SK-N-SH (cell line): Measurements from ENCODE around the gene CLIC5. TPM values are rescaled to one million over a fixed set of nuclear protein-coding genes. Genes with fewer than 3 reads are reported as not detected.

Source experiments
- CTCF ChIA-PET: fragments of 300-600, 350-600 bp; formaldehyde crosslinking; extraction: SDS; loops from one replicate; lab custom pipeline; 2021; lab: Yijun Ruan, JAX
- POLR2A ChIA-PET: fragments of 350-600 bp; sonication (Branson Sonifier 250); formaldehyde crosslinking; extraction: SDS; loops from one replicate; lab custom pipeline; 2020; ENCODE audit warnings: antibody characterized with exemption, inconsistent platforms; lab: Yijun Ruan, JAX
- DNase-seq: peaks from one replicate; pipeline ENCODE4 v3.0.0; 2012
- H2AFZ ChIP-seq: fragments of 200-600 bp; sonication (generic); 2 replicates; pipeline ENCODE4 v1.8.1; 2016; ENCODE audit warnings: antibody characterized with exemption, mild to moderate bottlenecking, low read depth
- H3F3A ChIP-seq: fragments of 200-600 bp; sonication (generic); replicated peaks from 2 replicates; pipeline ENCODE3; 2016; ENCODE audit warnings: antibody characterized with exemption, mild to moderate bottlenecking; ENCODE audit not compliant: insufficient read depth
- H3K27ac ChIP-seq, 2 experiments: fragments of 200-500 bp in 1 of 2; fragments of 200-600 bp in 1 of 2; sonication (Bioruptor generic) in 1 of 2; sonication (generic), shearing (Covaris generic) in 1 of 2; 2 replicates each; pipeline versions ENCODE4 v1.5.1 to v1.6.1; 2014 to 2016; ENCODE audit warnings: low read depth in 2 of 2, inconsistent platforms in 1 of 2, low read length in 1 of 2, mild to moderate bottlenecking in 1 of 2, mixed read lengths in 1 of 2
- H3K27me3 ChIP-seq: fragments of 200-600 bp; sonication (generic), shearing (Covaris generic); 2 replicates; pipeline ENCODE4 v1.6.1; 2016; ENCODE audit warnings: mixed run types; ENCODE audit not compliant: insufficient read depth
- H3K36me3 ChIP-seq, 2 experiments: fragments of 200-500 bp in 1 of 2; fragments of 200-600 bp in 1 of 2; sonication (Bioruptor generic) in 1 of 2; sonication (generic) in 1 of 2; replicated peaks in 1 of 2; 2 replicates each; pipeline versions ENCODE3 to v1.5.1; 2014 to 2016; ENCODE audit warnings: low read length in 1 of 2, mild to moderate bottlenecking in 1 of 2; ENCODE audit not compliant: insufficient read depth in 2 of 2, control insufficient read depth in 1 of 2
- H3K4me1 ChIP-seq, 2 experiments: fragments of 200-500 bp in 1 of 2; fragments of 200-600 bp in 1 of 2; sonication (Bioruptor generic) in 1 of 2; sonication (generic), shearing (Covaris generic) in 1 of 2; 2 replicates each; pipeline versions ENCODE4 v1.5.1 to v1.6.1; 2014 to 2016; ENCODE audit warnings: low read depth in 1 of 2, low read length in 1 of 2, mixed run types in 1 of 2; ENCODE audit not compliant: insufficient read depth in 2 of 2, control insufficient read depth in 1 of 2
- H3K4me2 ChIP-seq: fragments of 200-600 bp; sonication (generic), shearing (Covaris generic); 2 replicates; pipeline ENCODE4 v1.6.1; 2017; ENCODE audit warnings: mixed run types
- H3K4me3 ChIP-seq, 2 experiments: fragments of 200-500 bp in 1 of 2; fragments of 200-600 bp in 1 of 2; sonication (Bioruptor generic) in 1 of 2; sonication (generic), shearing (Covaris generic) in 1 of 2; 2 replicates each; pipeline versions ENCODE4 v1.5.1 to v1.8.1; 2014 to 2016; ENCODE audit warnings: low read depth in 2 of 2, inconsistent platforms in 1 of 2, low read length in 1 of 2, mild to moderate bottlenecking in 1 of 2, mixed read lengths in 1 of 2, moderate library complexity in 1 of 2
- H3K79me2 ChIP-seq: fragments of 200-600 bp; sonication (generic); 2 replicates; pipeline ENCODE4 v1.8.1; 2017; ENCODE audit warnings: mild to moderate bottlenecking; ENCODE audit not compliant: insufficient read depth
- H3K9ac ChIP-seq: fragments of 200-600 bp; sonication (generic); 2 replicates; pipeline ENCODE4 v1.6.1; 2017; ENCODE audit warnings: mixed run types
- H3K9me2 ChIP-seq: fragments of 200-600 bp; sonication (generic); 2 replicates; pipeline ENCODE4 v1.6.1; 2017; ENCODE audit warnings: mixed run types
- H3K9me3 ChIP-seq: fragments of 200-600 bp; sonication (generic); 2 replicates; pipeline ENCODE4 v1.6.1; 2017; ENCODE audit warnings: mixed run types, mild to moderate bottlenecking, moderate library complexity
- H4K20me1 ChIP-seq: fragments of 200-600 bp; sonication (generic); 2 replicates; pipeline ENCODE4 v1.6.1; 2017; ENCODE audit warnings: mild to moderate bottlenecking, mixed run types; ENCODE audit not compliant: insufficient read depth
- ELF1 ChIP-seq: IDR thresholded peaks from 2 replicates; pipeline ENCODE4 v1.4.0; 2012
- EP300 ChIP-seq, 2 experiments: IDR thresholded peaks; 2 replicates each; pipeline versions ENCODE4 v1.4.0 to v1.6.1; 2012; ENCODE audit warnings: borderline replicate concordance in 1 of 2, low read depth in 1 of 2, low read length in 1 of 2
- FOXJ3 ChIP-seq: sonication (generic); formaldehyde crosslinking; IDR thresholded peaks from 2 replicates; pipeline ENCODE4 v1.5.1; 2020; ENCODE audit warnings: mild to moderate bottlenecking, missing genetic modification reagents
- FOXM1 ChIP-seq: IDR thresholded peaks from 2 replicates; pipeline ENCODE4 v1.4.0; 2012; ENCODE audit warnings: low read depth, mild to moderate bottlenecking
- GABPA ChIP-seq: IDR thresholded peaks from 2 replicates; pipeline ENCODE4 v1.4.0; 2012; ENCODE audit warnings: low read depth, mild to moderate bottlenecking
- GATA2 ChIP-seq: sonication (generic); formaldehyde crosslinking; IDR thresholded peaks from 2 replicates; pipeline ENCODE4 v1.5.0; 2020; ENCODE audit warnings: mild to moderate bottlenecking, missing genetic modification reagents
- MEF2A ChIP-seq: IDR thresholded peaks from 2 replicates; pipeline ENCODE4 v1.4.0; 2012; ENCODE audit warnings: low read depth, borderline replicate concordance
- POLR2AphosphoS5 ChIP-seq: IDR thresholded peaks from 2 replicates; pipeline ENCODE4 v1.6.1; 2012; ENCODE audit warnings: low read depth, low read length
- RAD21 ChIP-seq: IDR thresholded peaks from 2 replicates; pipeline ENCODE4 v1.6.1; 2012; ENCODE audit warnings: mild to moderate bottlenecking, low read length
- RCOR1 ChIP-seq: fragments of 150-350 bp; IDR thresholded peaks from 2 replicates; pipeline ENCODE4 v1.6.1; 2017; ENCODE audit warnings: antibody characterized with exemption, low read length
- RFX5 ChIP-seq: IDR thresholded peaks from 2 replicates; pipeline ENCODE4 v1.6.1; 2012; ENCODE audit warnings: mild to moderate bottlenecking, improper control_type of control experiment, low read length
- RXRA ChIP-seq: IDR thresholded peaks from 2 replicates; pipeline ENCODE4 v1.4.0; 2012; ENCODE audit warnings: low read depth, mild to moderate bottlenecking, borderline replicate concordance
- TAF1 ChIP-seq: IDR thresholded peaks from 2 replicates; pipeline ENCODE4 v1.6.1; 2012; ENCODE audit warnings: low read depth, mild to moderate bottlenecking, low read length, moderate library complexity, borderline replicate concordance
- WGBS: methylation state at CpG from one replicate; pipeline ENCODE4 v1.1.6; 2017; ENCODE audit warnings: low lambda C conversion rate; 5-methylcytosine and 5-hydroxymethylcytosine counted together
- polyA plus RNA-seq, 3 experiments: library from polyadenylated mRNA; depleted of rRNA; stranded (reverse); fragments of >200 nt; gene quantifications; 2 replicates each; pipeline ENCODE4 v1.2.3, GENCODE V29; 2012
- small RNA-seq, 7 experiments: library from RNA; depleted of rRNA; stranded (forward); fragments of <200 nt; gene quantifications; one replicate each; pipeline ENCODE3, GENCODE V24; 2012
- TF ChIP-seq, protein P1 (sequence below): IDR thresholded peaks from 2 replicates; pipeline ENCODE4 v1.4.0; 2012; ENCODE audit warnings: low read depth, borderline replicate concordance

The CLIC5 gene
- polyA plus RNA-seq, 1 of the 3 experiments (the other 2 are of a cell fraction), result 0.03 TPM

DNA sequence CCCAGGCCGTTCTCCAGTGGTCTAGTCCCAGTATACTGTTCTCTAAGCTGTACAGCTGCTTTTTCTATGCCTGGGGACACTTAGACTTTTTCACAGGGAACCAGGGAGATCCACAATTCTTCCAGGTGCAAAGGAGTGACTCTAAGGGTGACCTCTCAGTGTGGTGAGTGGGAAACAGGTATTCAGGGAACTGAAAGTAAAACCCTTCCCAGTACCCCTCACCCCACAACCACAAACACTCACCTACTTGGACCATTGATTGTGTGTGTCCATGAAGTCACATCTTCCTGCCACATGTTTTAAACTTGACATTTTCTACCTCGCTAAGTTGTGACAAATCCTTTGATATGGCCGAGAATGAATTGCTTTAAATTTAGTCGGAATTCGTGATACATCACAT, 183.6 kb downstream of the CLIC5 start:
- WGBS, result 16% methylated on average over 5 of the region's 5 CpGs
- Histone ChIP-seq H3K4me1 (no peaks in the 10 kb centered on the region), H3K27ac (no peak overlapping the region), H3K9ac (no peak overlapping the region), H4K20me1 (no peaks in the 10 kb centered on the region), H3K4me3 (no peak overlapping the region), H3K4me2 (no peak overlapping the region; the same call in 1 of the 2 replicates), H3K9me3 (no peaks in the 10 kb centered on the region), H3K36me3 (no peaks in the 10 kb centered on the region), H3F3A (no peaks in the 10 kb centered on the region), H3K27me3 (no peaks in the 10 kb centered on the region; the same call in 1 of the 2 replicates), H3K9me2 (no peaks in the 10 kb centered on the region), H3K79me2 (no peaks in the 10 kb centered on the region; the same call in 1 of the 2 replicates), H2AFZ (no peak overlapping the region)
- no peak for TF ChIP-seq ELF1
- TF ChIP-seq RXRA, result no peak
- no peak for TF ChIP-seq RFX5
- TF ChIP-seq FOXM1, result no peak
- TF ChIP-seq RAD21, result no peak
- no peak for TF ChIP-seq GABPA
- TF ChIP-seq TAF1, result no peak
- TF ChIP-seq FOXJ3 (CRISPR knock-in tag), result no peak
- no peak for TF ChIP-seq EP300 (IDR thresholded peaks at IDR 0.05; ENCODE audit: borderline replicate concordance in 1 of 2, low read depth in 1 of 2, low read length in 1 of 2)
- TF ChIP-seq, protein P1, sequence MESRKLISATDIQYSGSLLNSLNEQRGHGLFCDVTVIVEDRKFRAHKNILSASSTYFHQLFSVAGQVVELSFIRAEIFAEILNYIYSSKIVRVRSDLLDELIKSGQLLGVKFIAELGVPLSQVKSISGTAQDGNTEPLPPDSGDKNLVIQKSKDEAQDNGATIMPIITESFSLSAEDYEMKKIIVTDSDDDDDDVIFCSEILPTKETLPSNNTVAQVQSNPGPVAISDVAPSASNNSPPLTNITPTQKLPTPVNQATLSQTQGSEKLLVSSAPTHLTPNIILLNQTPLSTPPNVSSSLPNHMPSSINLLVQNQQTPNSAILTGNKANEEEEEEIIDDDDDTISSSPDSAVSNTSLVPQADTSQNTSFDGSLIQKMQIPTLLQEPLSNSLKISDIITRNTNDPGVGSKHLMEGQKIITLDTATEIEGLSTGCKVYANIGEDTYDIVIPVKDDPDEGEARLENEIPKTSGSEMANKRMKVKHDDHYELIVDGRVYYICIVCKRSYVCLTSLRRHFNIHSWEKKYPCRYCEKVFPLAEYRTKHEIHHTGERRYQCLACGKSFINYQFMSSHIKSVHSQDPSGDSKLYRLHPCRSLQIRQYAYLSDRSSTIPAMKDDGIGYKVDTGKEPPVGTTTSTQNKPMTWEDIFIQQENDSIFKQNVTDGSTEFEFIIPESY, result no peak
- TF ChIP-seq RCOR1, result no peak
- no peak for TF ChIP-seq POLR2AphosphoS5
- TF ChIP-seq MEF2A, result no peak
- TF ChIP-seq GATA2, result no peak
- ChIA-PET POLR2A (no interaction called here), CTCF (interaction anchor here (0.9 kb wide), 1 partner anchor 47 kb away, joined by 3 read pairs; no protein-coding TSS in a partner anchor)
- DNase-seq, result no peak

Small RNAs within 50 kb of the gene (small RNA-seq; reads per million reads assigned to genes)
- gene RNU6-754P, result 0 reads per million in 7 experiments

Other genes starting within 250 kb of the CLIC5 start
- gene ENPP4, start 114.1 kb upstream of the CLIC5 start, polyA plus RNA-seq (2012; rRNA removed), result 0.05 and 0.11 TPM in 2 replicates
- not detected in 2 replicates for gene ENPP5, start 155.1 kb upstream of the CLIC5 start, polyA plus RNA-seq (2012; rRNA removed)